Activated CD8-positive, alpha-beta memory T cell treated with anti-CD3 and anti-CD28 coated beads for 24 hours (primary cell): Measurements from ENCODE around the gene TSPAN15.
"Not testable (repeated sequence)": the region's sequence is repeated elsewhere in the genome, so short reads cannot be mapped to it uniquely, and the experiment has no call there.

Experiments
- DNase-seq: peaks from one replicate; pipeline ENCODE4 v3.0.0-alpha.2; 2020

Gene TSPAN15

GRCh38 chr10:69467928-69468750 is 16.9 kb downstream of the TSPAN15 start:
- no peak for DNase-seq

DNA sequence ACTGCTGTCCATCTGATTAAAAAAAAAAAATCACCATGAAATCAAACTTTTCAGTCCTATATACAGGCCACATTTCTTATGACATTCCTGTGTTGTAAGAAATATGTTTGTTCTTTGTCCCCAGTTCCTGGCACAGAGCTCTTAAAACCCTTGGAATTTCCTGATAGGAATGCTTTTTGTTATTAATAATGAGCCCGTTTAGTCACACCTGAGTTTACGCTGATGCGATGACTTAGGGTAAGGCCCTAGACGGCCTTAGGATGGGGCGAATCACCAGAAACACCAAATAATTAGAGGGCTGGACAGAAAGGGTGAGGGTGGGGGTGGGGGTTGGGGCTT is 17.5 kb downstream of the TSPAN15 start:
- no peak for DNase-seq

DNA sequence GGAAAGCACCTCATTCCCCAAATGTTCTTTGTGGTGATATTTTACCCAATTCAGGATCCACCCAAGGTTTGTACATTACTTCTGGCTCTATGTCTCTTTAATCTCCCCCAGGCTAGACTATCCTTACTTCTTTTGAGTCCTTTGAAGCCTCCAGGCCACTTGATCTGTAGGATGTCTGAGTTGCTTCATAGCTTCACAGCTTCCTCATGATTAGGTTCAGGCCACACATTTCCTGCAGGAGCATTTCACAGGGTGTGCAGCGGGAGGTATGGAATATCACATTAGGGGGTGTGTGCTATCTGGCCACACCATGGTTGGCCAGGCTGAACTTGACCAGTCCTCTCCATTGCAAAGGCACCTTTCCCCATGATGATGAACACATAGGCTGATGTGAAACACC is 18.7 kb downstream of the TSPAN15 start:
- DNase-seq, result no peak

- no peak for DNase-seq
These were observed 19.5 kb downstream of the TSPAN15 start for GRCh38 chr10:69470463-69471384.

GRCh38 chr10:69472142-69472541 is 20.9 kb downstream of the TSPAN15 start:
- no peak for DNase-seq

- no peak for DNase-seq
These were observed 21.3 kb downstream of the TSPAN15 start for GRCh38 chr10:69472544-69472943.

DNA sequence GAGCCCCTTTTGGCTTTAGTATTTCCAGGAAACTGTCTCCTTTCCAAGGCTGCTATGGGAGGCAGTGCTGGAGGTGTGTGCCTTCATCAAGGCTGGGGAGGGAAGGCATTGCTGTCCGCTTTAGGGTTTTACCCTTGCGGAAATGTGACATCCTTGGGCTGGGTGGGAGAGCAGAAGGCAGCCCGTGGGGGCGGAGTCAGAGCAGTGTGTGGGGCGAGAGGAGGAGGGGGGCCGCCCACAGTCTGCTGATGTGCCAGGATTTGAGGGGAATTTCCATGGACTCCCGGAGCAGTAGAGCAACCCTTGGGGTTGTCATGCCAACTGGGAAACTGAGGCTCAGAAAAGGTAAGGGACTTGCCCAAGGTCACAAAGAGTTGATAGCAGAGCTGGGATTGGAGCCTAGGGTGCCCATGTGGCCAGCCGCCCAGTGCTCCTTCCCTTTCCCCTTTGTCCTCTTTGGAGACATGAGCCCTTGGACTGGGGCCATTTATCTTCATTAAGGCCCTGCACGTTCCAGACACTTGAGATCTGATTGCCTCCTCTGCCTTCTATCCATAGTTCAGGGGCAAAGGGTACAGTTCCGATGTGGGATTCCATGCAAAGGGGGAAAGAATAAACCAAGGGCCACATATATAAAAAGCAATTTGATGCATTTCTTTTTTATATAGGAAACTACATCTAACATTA is 22.2 kb downstream of the TSPAN15 start:
- no peak for DNase-seq

- DNase-seq, result no peak
These were observed 23.6 kb downstream of the TSPAN15 start for GRCh38 chr10:69474742-69475432.

GRCh38 chr10:69475433-69475830 is 24.2 kb downstream of the TSPAN15 start:
- no peak for DNase-seq

GRCh38 chr10:69477968-69478597 is 26.8 kb downstream of the TSPAN15 start:
- DNase-seq, result no peak

DNA sequence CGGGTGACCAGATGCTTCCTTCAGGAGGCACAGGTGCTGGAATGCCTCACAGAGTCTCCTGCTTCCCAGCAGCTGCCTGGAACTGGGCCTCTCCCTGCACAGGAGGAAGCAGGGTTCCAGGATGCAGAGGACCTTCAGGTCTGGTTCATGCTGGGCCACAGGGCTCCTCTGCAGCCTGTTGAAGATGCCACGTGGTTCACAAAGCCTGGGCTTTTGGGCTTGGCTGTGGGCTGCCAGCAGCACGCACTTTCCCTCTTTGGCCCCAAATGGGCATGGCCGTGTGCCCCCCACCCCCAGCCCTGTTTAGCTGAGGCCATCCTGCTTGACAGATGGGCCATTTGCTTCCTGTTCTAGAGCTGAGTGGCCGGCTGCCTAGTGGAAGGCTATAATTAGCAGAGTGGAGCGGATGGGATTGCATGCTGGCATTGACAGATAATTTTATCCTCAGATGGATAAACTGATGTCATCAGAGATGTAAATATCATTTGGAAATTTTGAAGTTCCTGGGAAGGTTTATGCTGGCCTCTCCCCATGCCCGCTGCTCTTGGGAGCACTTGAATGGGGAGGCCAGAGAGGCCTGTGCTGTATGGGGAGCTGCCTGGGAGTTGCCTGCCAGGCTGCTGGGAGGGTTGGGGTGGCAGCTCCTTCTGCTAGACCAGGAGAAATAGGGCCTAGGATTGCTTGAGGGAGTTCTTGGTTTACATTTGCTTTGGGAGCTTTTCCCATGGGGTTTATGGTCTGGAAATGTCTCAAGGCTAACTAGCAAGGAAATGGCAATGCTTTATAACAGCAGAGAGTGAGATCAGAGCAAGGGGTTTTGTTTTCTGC is 28.2 kb downstream of the TSPAN15 start:
- DNase-seq, result no peak

DNA sequence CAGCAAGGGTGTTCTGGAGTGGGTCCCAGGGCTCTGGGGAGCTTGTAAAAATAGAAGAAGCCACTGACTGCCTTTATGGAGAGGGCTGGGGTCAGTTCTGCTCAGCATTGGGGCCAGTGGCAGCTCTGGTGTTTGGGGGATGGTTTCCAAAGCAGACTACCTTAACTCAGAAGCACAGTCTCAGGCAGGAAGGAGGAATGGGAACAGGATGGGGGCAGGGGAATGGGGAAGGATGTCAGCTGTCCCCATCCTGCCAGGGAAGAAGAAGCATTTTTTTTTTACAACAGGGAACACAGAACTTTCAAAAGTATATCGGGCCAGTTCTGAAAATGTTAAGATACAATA is 28.8 kb downstream of the TSPAN15 start:
- DNase-seq, result no peak

DNA sequence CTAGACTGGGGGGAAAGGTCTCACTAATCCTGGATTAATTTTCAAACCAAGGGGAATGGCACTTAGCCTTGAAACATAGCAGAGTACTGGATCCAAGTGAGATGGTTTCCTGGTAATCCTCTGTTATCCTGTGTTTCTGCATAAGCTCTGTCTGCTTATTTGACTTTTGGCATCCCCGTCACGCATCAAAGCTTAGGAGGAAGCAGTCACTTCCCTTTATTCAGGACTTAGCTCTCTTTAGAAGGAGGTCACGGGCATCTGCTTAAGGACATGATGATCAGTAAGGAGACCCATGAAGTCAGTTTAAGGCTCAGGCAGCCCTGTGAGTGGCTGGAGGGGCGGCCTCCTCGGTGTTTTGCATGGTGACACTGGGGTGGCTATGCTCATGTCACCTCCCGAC is 30.0 kb downstream of the TSPAN15 start:
- no peak for DNase-seq

DNA sequence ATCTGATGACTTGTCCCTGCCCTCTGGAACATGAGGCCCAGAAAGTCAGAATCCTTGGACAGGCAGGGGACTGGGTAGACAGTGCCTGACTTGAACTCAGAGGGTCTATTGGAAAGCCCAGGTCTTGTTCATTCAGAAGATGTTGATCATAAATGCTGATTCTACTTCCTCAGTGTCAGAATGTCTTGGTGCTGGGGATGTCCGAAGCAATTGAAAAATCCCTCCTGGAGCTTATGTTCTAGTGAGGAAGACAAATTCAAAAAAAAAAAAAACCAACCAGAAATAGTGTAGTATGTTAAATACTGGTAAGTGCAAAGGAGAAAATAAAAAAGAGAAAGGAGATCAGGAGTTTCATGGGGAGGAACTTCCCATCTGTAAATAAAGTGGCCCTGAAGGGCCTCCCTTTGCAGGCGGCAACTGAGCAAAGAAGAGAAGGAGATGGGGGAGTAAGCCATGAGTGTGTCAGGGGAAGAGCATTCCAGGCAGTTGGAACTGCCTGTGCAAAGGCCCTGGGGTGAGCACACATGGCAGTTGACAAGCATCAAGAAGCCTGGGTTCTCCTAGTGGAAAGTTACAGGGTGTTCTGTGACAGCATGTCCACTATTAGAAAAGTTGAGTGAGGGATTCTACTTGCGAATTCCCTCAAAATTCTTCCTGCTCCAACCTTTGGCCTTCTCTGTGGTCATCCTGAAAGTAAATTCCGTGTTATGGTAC is 30.7 kb downstream of the TSPAN15 start:
- DNase-seq, result no peak

DNA sequence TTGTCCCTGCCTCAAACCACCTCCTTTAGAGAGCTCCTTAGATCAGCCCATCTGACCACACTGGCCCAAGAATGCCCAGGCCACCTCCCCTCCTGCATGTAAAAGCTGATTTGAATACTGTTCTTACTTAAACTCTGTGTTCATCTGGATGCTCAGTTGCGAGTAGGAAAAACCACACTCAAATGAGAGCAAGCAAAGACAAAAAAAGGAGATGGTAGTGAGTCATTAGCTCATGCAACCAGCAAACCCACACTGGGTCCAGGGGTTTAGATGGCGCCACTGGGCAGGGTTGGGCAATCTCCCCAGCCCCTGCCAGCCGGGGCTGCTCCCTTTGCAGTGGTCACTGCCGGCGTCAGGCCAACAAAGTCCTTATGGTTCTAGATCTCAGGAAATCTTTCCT is 32.7 kb downstream of the TSPAN15 start:
- DNase-seq, result no peak

DNA sequence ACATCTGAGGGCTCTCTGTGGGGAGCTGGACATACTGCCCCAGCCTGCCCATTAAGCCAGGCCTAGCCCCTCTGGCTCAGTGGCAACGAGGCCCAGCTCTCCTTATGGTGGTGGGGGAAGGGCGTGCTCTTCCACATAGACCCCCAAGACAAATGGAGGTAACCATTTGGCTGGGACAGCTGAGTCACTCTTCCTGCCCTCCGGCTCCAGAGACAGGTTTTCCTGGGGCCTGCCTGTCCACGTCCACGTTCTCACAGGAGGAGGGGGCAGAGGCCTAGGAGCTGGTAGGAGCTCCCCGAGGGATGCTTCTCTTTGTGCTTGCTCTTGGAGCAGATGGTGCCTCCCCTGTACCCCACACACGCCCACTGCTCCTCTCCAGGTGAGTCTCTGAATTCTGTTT is 33.5 kb downstream of the TSPAN15 start:
- no peak for DNase-seq

- DNase-seq, result no peak
These were observed 35.9 kb downstream of the TSPAN15 start for GRCh38 chr10:69486922-69487730.

- DNase-seq, result not testable (repeated sequence)
These were observed 37.0 kb downstream of the TSPAN15 start for GRCh38 chr10:69488149-69488844.

GRCh38 chr10:69488856-69489255 is 37.6 kb downstream of the TSPAN15 start:
- not testable (repeated sequence) for DNase-seq
